Endothelial cell of umbilical vein (primary cell): ENCODE results near the gene CHN1. TPM values are rescaled to one million over a fixed set of nuclear protein-coding genes. Genes with fewer than 3 reads are reported as not detected.

Experiments used
- BruUV-seq: library from RNA; stranded (reverse); fragments of 400-500 nt; replicated peaks from 2 replicates; lab custom pipeline; 2021; lab: Mats Ljungman, UMichigan
- CTCF ChIA-PET: fragments of 300-600, 350-600 bp; sonication (Branson Sonifier 250); formaldehyde crosslinking; loops from one replicate; lab custom pipeline; 2021; ENCODE audit warnings: antibody characterized with exemption, inconsistent platforms; lab: Charles Lee
- POLR2A ChIA-PET: fragments of 300-600, 350-600 bp; sonication (Branson Sonifier 250); formaldehyde crosslinking; loops from one replicate; lab custom pipeline; 2021; ENCODE audit warnings: antibody characterized with exemption, inconsistent platforms; lab: Charles Lee
- DNase-seq: peaks from one replicate; pipeline ENCODE4 v3.0.0-alpha.2; 2011; ENCODE audit warnings: low read depth, low spot score
- FAIRE-seq: peaks from 2 replicates; lab custom pipeline; 2011; peaks lifted over from hg19 to GRCh38; lab: Jason Lieb, UNC
- H2AFZ ChIP-seq: 2 replicates; pipeline ENCODE4 v1.6.0; 2012; ENCODE audit warnings: low read depth, low read length, control low read depth, inconsistent platforms
- H3K27ac ChIP-seq: 2 replicates; pipeline ENCODE4 v1.5.1; 2011; ENCODE audit warnings: low read depth, mild to moderate bottlenecking, control low read depth, low read length, moderate library complexity; ENCODE audit not compliant: insufficient read depth
- H3K27me3 ChIP-seq, 2 experiments: 2 replicates each; pipeline versions ENCODE4 v1.6.0 to v1.6.1; 2011; ENCODE audit warnings: low read length in 2 of 2, mixed read lengths in 1 of 2; ENCODE audit not compliant: control insufficient read depth in 2 of 2, insufficient read depth in 2 of 2
- H3K36me3 ChIP-seq, 2 experiments: 2 replicates in 1 of 2; 3 replicates in 1 of 2; pipeline ENCODE4 v1.5.1; 2011; ENCODE audit warnings: low read length in 2 of 2, mild to moderate bottlenecking in 1 of 2, moderate library complexity in 1 of 2; ENCODE audit not compliant: control insufficient read depth in 2 of 2, insufficient read depth in 2 of 2; ENCODE audit errors: extremely low read depth in 1 of 2
- H3K4me1 ChIP-seq: 3 replicates; pipeline ENCODE4 v1.5.1; 2011; ENCODE audit warnings: mild to moderate bottlenecking, low read length; ENCODE audit not compliant: control insufficient read depth, insufficient read depth; ENCODE audit errors: extremely low read depth
- H3K4me2 ChIP-seq: 2 replicates; pipeline ENCODE4 v1.6.1; 2011; ENCODE audit warnings: low read length, control low read depth, mixed read lengths; ENCODE audit not compliant: insufficient read depth
- H3K4me3 ChIP-seq, 3 experiments: fragments of 200-600 bp in 1 of 3; sonication (generic), shearing (Covaris generic) in 1 of 3; replicated peaks in 1 of 3; 2 replicates each; pipeline ENCODE4 v1.5.1; 2011 to 2016; ENCODE audit warnings: control low read depth in 3 of 3, low read length in 3 of 3, mild to moderate bottlenecking in 2 of 3, inconsistent platforms in 1 of 3, low read depth in 1 of 3, moderate library complexity in 1 of 3; ENCODE audit not compliant: insufficient read depth in 1 of 3
- H3K79me2 ChIP-seq: 2 replicates; pipeline ENCODE4 v1.6.0; 2012; ENCODE audit warnings: low read length, inconsistent platforms; ENCODE audit not compliant: control insufficient read depth, insufficient read depth
- H3K9ac ChIP-seq: replicated peaks from 2 replicates; pipeline ENCODE3; 2011; ENCODE audit warnings: low read length, control low read depth; ENCODE audit not compliant: insufficient read depth; ENCODE audit errors: extremely low read depth
- H3K9me1 ChIP-seq: replicated peaks from 3 replicates; pipeline ENCODE4 v1.6.0; 2011; ENCODE audit warnings: mild to moderate bottlenecking, low read length; ENCODE audit not compliant: control insufficient read depth, insufficient read depth; ENCODE audit errors: extremely low read depth
- H3K9me3 ChIP-seq: replicated peaks from 2 replicates; pipeline ENCODE4 v1.5.1; 2012; ENCODE audit warnings: low read length, inconsistent platforms; ENCODE audit not compliant: control insufficient read depth, insufficient read depth
- H4K20me1 ChIP-seq: replicated peaks from 2 replicates; pipeline ENCODE3; 2011; ENCODE audit warnings: mild to moderate bottlenecking, low read length; ENCODE audit not compliant: control insufficient read depth, insufficient read depth; ENCODE audit errors: extremely low read depth
- EZH2 ChIP-seq: IDR thresholded peaks from 2 replicates; pipeline ENCODE4 v1.6.1; 2012; ENCODE audit warnings: borderline replicate concordance, low read depth, mild to moderate bottlenecking, moderate library complexity, low read length, inconsistent platforms; ENCODE audit not compliant: severe bottlenecking
- FOS ChIP-seq: IDR thresholded peaks from 2 replicates; pipeline ENCODE4 v1.6.1; 2011; ENCODE audit warnings: mild to moderate bottlenecking, low read length, moderate library complexity, borderline replicate concordance; ENCODE audit not compliant: insufficient read depth
- GATA2 ChIP-seq: IDR thresholded peaks from 2 replicates; pipeline ENCODE4 v1.7.0; 2011; ENCODE audit warnings: low read depth, mild to moderate bottlenecking, moderate library complexity, mixed read lengths, low read length; ENCODE audit not compliant: insufficient read length, insufficient read depth
- JUN ChIP-seq: IDR thresholded peaks from 2 replicates; pipeline ENCODE4 v1.6.1; 2011; ENCODE audit warnings: borderline replicate concordance, low read depth; ENCODE audit not compliant: insufficient read length, insufficient read depth
- MAX ChIP-seq: IDR thresholded peaks from 2 replicates; pipeline ENCODE4 v1.6.1; 2011; ENCODE audit not compliant: insufficient read depth, insufficient read length
- MYC ChIP-seq: IDR thresholded peaks from one replicate; pipeline ENCODE4 v1.6.1; 2011; ENCODE audit warnings: mild to moderate bottlenecking, low read depth, low read length
- POLR2A ChIP-seq: IDR thresholded peaks from 2 replicates; pipeline ENCODE4 v1.6.1; 2012; ENCODE audit warnings: low read depth, mild to moderate bottlenecking, control low read depth, low read length
- POLR2AphosphoS5 ChIP-seq: IDR thresholded peaks from 2 replicates; pipeline ENCODE4 v1.6.1; 2012; ENCODE audit warnings: low read depth, mild to moderate bottlenecking, control low read depth, low read length, moderate library complexity; ENCODE audit not compliant: insufficient read depth
- dilution Hi-C: fragments of 300-500 bp; cut with MboI; formaldehyde crosslinking; loops from one replicate; pipeline ENCODE4 v1.15.0; 2019; ENCODE audit warnings: low sequenced_read_pairs; ENCODE audit not compliant: extremely low pct_ligation_motif_present
- intact Hi-C: fragments of 100-400 bp; cut with micrococcal nuclease; formaldehyde crosslinking; loops from one replicate; pipeline ENCODE4 v1.10.0; 2022
- polyA plus RNA-seq, 4 experiments: library from polyadenylated mRNA; depleted of rRNA in 3 of 4; stranded (reverse) in 3 of 4; unstranded in 1 of 4; fragments of >200 nt; gene quantifications; 2 replicates each; pipeline versions ENCODE4 v1.2.1 to v1.2.3, GENCODE V29; 2011 to 2012; ENCODE audit warnings: missing spikeins in 1 of 4
- total RNA-seq: library from RNA; stranded (reverse); gene quantifications from 2 replicates; pipeline ENCODE4 v1.2.3, GENCODE V29; 2021
- TF ChIP-seq, protein P1 (sequence below), 2 donors: IDR thresholded peaks; 1 replicate in 1 of 2; 2 replicates in 1 of 2; pipeline ENCODE4 v1.5.1; 2011; ENCODE audit warnings: low read length in 2 of 2, mild to moderate bottlenecking in 2 of 2, moderate library complexity in 2 of 2, control low read depth in 1 of 2, inconsistent platforms in 1 of 2, low read depth in 1 of 2; ENCODE audit not compliant: insufficient read depth in 1 of 2; ENCODE audit errors: extremely low read depth in 1 of 2

Gene CHN1
- total and polyA plus RNA-seq, 2 donors (not counting 3 experiments of a cell fraction or from before 2014, with no cell fraction given) = 23.3 to 24.9 TPM

- POLR2A ChIA-PET = no interaction called here
- no TSS peak for BruUV-seq
These were observed 3.6 kb downstream of the CHN1 start for GRCh38 chr2:175001566-175001965.

More at GRCh38 chr2:175001566-175001965, 3.6 kb downstream of the CHN1 start:
- dilution Hi-C loops (no loop called here), intact Hi-C loops (loop anchor here (10.0 kb wide), 1 partner anchor 407 kb away; the partner anchor contains the start of gene WIPF1)
- TF ChIP-seq EZH2 (no peak), GATA2 (no peak), POLR2AphosphoS5 (no peak), POLR2A (no peak), MAX (no peak), MYC (no peak), JUN (no peak), FOS (no peak)
- TF ChIP-seq, protein P1, sequence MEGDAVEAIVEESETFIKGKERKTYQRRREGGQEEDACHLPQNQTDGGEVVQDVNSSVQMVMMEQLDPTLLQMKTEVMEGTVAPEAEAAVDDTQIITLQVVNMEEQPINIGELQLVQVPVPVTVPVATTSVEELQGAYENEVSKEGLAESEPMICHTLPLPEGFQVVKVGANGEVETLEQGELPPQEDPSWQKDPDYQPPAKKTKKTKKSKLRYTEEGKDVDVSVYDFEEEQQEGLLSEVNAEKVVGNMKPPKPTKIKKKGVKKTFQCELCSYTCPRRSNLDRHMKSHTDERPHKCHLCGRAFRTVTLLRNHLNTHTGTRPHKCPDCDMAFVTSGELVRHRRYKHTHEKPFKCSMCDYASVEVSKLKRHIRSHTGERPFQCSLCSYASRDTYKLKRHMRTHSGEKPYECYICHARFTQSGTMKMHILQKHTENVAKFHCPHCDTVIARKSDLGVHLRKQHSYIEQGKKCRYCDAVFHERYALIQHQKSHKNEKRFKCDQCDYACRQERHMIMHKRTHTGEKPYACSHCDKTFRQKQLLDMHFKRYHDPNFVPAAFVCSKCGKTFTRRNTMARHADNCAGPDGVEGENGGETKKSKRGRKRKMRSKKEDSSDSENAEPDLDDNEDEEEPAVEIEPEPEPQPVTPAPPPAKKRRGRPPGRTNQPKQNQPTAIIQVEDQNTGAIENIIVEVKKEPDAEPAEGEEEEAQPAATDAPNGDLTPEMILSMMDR (IDR thresholded peaks at IDR 0.05; ENCODE audit: extremely low read depth in 1 of 2, insufficient read depth in 1 of 2, low read depth in 1 of 2, low read length in 2 of 2) = no peak
- H3K79me2 ChIP-seq = peaks cover 18% of the 10 kb centered on the region
- no peaks in the 10 kb centered on the region for H4K20me1 ChIP-seq
- H3K4me2 ChIP-seq = no peak overlapping the region
- peaks cover 34% of the 10 kb centered on the region for H3K4me1 ChIP-seq
- H3K9me1 ChIP-seq = no peaks in the 10 kb centered on the region
- no peak overlapping the region for H3K27ac ChIP-seq
- DNase-seq = no peak
- H3K4me3 ChIP-seq = no peak overlapping the region
- no peaks in the 10 kb centered on the region for H3K9me3 ChIP-seq
- H3K36me3 ChIP-seq = no peaks in the 10 kb centered on the region
- FAIRE-seq = no peak
- no peak overlapping the region for H3K9ac ChIP-seq
- H2AFZ ChIP-seq = no peak overlapping the region
- no peaks in the 10 kb centered on the region for H3K27me3 ChIP-seq
- CTCF ChIA-PET = interaction anchor here (0.9 to 3.0 kb wide), 5 partner anchors 14 to 253 kb away, joined by 3 to 13 read pairs (median 3); no protein-coding TSS in a partner anchor
